Breast epithelium (tissue), 4 donors: ENCODE results near the gene HSPB8. TPM values are rescaled to one million over a fixed set of nuclear protein-coding genes. Genes with fewer than 3 reads are reported as not detected.
A peak's percentile ranks its signal among the peaks of the same experiment; 100 is the strongest.

Experiments used
- DNase-seq, 2 donors: peaks; one replicate each; pipeline ENCODE4 v3.0.0-alpha.2; 2019; ENCODE audit warnings: low spot score in 2 of 2
- H3K27ac ChIP-seq, 2 donors: fragments of 200-600 bp; sonication (generic) in 1 of 2; one replicate each; pipeline ENCODE4 v1.5.1; 2016 to 2019; ENCODE audit warnings: mild to moderate bottlenecking in 1 of 2
- H3K27me3 ChIP-seq, 2 donors: fragments of 200-600 bp; sonication (generic) in 1 of 2; one replicate each; pipeline versions ENCODE4 v1.5.1 to v1.6.0; 2017 to 2019; ENCODE audit warnings: control low read depth in 1 of 2, mild to moderate bottlenecking in 1 of 2
- H3K36me3 ChIP-seq: fragments of 200-600 bp; one replicate; pipeline ENCODE4 v1.5.1; 2019
- H3K4me1 ChIP-seq, 2 donors: fragments of 200-600 bp; sonication (generic); one replicate each; pipeline ENCODE4 v1.5.1; 2016 to 2019; ENCODE audit warnings: control low read depth in 1 of 2
- H3K4me3 ChIP-seq, 3 donors: fragments of 200-600 bp; sonication (generic); 1 replicate in 2 of 3; 2 replicates in 1 of 3; pipeline ENCODE4 v1.5.1; 2016 to 2019; ENCODE audit warnings: mild to moderate bottlenecking in 3 of 3, moderate library complexity in 2 of 3
- H3K9me3 ChIP-seq, 2 donors: fragments of 200-600 bp; sonication (generic) in 1 of 2; one replicate each; pipeline ENCODE4 v1.5.1; 2016 to 2019; ENCODE audit warnings: control low read depth in 1 of 2
- CTCF ChIP-seq, 3 donors: fragments of 450-650 bp; IDR thresholded peaks; one replicate each; pipeline ENCODE4 v1.5.1; 2016 to 2017; ENCODE audit warnings: antibody characterized with exemption in 3 of 3, mild to moderate bottlenecking in 3 of 3, moderate library complexity in 3 of 3
- POLR2A ChIP-seq: fragments of 450-650 bp; IDR thresholded peaks from one replicate; pipeline ENCODE4 v1.6.1; 2016; ENCODE audit warnings: antibody characterized with exemption, mild to moderate bottlenecking, moderate library complexity
- POLR2AphosphoS5 ChIP-seq, 3 donors: sonication (generic); formaldehyde crosslinking; IDR thresholded peaks; one replicate each; pipeline ENCODE4 v1.6.1; 2017; ENCODE audit warnings: antibody characterized with exemption in 3 of 3
- intact Hi-C: fragments of 100-400 bp; cut with DNase I; formaldehyde crosslinking; loops from one replicate; pipeline ENCODE4 v1.15.1; 2023; ENCODE audit warnings: low total_unique reads
- total RNA-seq, 3 donors: library from RNA; depleted of rRNA; stranded (reverse); fragments of >200 nt; gene quantifications; one replicate each; pipeline ENCODE4 v1.1.0, GENCODE V29; 2016

The HSPB8 gene
- total RNA-seq, 3 donors from 2014 or later = 19.3 to 44.5 (median 32.8) TPM

- TF ChIP-seq POLR2AphosphoS5 (IDR thresholded peaks at IDR 0.05) = no peak
- no peaks in the 10 kb centered on the region for H3K27me3 ChIP-seq
- no peaks in the 10 kb centered on the region for H3K9me3 ChIP-seq
- no peak for DNase-seq
- peak overlapping the region in 1 of 2 donors; percentile 17 for H3K27ac ChIP-seq
- H3K4me1 ChIP-seq = peaks cover 4 to 8% of the 10 kb centered on the region in 2 donors
- intact Hi-C loops = no loop called here
- no peak overlapping the region for H3K4me3 ChIP-seq
- no peaks in the 10 kb centered on the region for H3K36me3 ChIP-seq
Measured at GRCh38 chr12:119177056-119177325, 1.7 kb upstream of the HSPB8 start.

- Histone ChIP-seq H3K9me3 (no peaks in the 10 kb centered on the region), H3K36me3 (no peaks in the 10 kb centered on the region), H3K4me1 (peaks cover 4 to 8% of the 10 kb centered on the region in 2 donors), H3K27ac (peak overlapping the region in 1 of 2 donors; percentile 58), H3K4me3 (no peak overlapping the region), H3K27me3 (no peaks in the 10 kb centered on the region)
- intact Hi-C loops = no loop called here
- no peak for TF ChIP-seq CTCF (IDR thresholded peaks at IDR 0.05)
- TF ChIP-seq POLR2AphosphoS5 (IDR thresholded peaks at IDR 0.05) = no peak
- TF ChIP-seq POLR2A = no peak
- DNase-seq = no peak
Measured at GRCh38 chr12:119177724-119178380, 879 bp upstream of the HSPB8 start.

GRCh38 chr12:119179335-119180021 lies 747 bp downstream of the HSPB8 start:
- H3K9me3 ChIP-seq = no peaks in the 10 kb centered on the region
- no peaks in the 10 kb centered on the region for H3K27me3 ChIP-seq
- peak in 1 of 2 donors; percentile 32 for DNase-seq
- no peaks in the 10 kb centered on the region for H3K36me3 ChIP-seq
- peaks cover 4 to 8% of the 10 kb centered on the region in 2 donors for H3K4me1 ChIP-seq
- intact Hi-C loops = no loop called here
- TF ChIP-seq CTCF (IDR thresholded peaks at IDR 0.05) (no peak), POLR2AphosphoS5 (IDR thresholded peaks at IDR 0.05) (peak in 1 of 3 donors; percentile 16), POLR2A (no peak)
- peak overlapping the region; percentile 40 to 68 (median 60) for H3K4me3 ChIP-seq
- peak overlapping the region; percentile 58 to 89 for H3K27ac ChIP-seq

GRCh38 chr12:119180380-119181040 lies 1.8 kb downstream of the HSPB8 start:
- intact Hi-C loops = no loop called here
- Histone ChIP-seq H3K27ac (peak overlapping the region; percentile 58 to 89), H3K36me3 (no peaks in the 10 kb centered on the region), H3K27me3 (no peaks in the 10 kb centered on the region), H3K4me1 (peaks cover 4 to 8% of the 10 kb centered on the region in 2 donors), H3K4me3 (peak overlapping the region; percentile 40 to 68 (median 60)), H3K9me3 (no peaks in the 10 kb centered on the region)
- no peak for DNase-seq
- TF ChIP-seq CTCF (IDR thresholded peaks at IDR 0.05) (no peak), POLR2AphosphoS5 (IDR thresholded peaks at IDR 0.05) (peak in 1 of 3 donors; percentile 46)

- Histone ChIP-seq H3K27ac (peak overlapping the region in 1 of 2 donors; percentile 89), H3K4me3 (peak overlapping the region in 2 of 3 donors; percentile 60 to 68), H3K36me3 (no peaks in the 10 kb centered on the region), H3K4me1 (peaks cover 4 to 8% of the 10 kb centered on the region in 2 donors), H3K9me3 (no peaks in the 10 kb centered on the region), H3K27me3 (no peaks in the 10 kb centered on the region)
- DNase-seq = no peak
- intact Hi-C loops = no loop called here
- no peak for TF ChIP-seq POLR2A
- no peak for TF ChIP-seq POLR2AphosphoS5 (IDR thresholded peaks at IDR 0.05)
- no peak for TF ChIP-seq CTCF (IDR thresholded peaks at IDR 0.05)
Measured at GRCh38 chr12:119181202-119181601, 2.5 kb downstream of the HSPB8 start.
